H9 (cell line): ENCODE results near the gene RBM33. TPM values are rescaled to one million over a fixed set of nuclear protein-coding genes. Genes with fewer than 3 reads are reported as not detected.

Experiments used
- DNase-seq: peaks from one replicate; pipeline ENCODE4 v3.0.0-alpha.2; 2017
- H2AFZ ChIP-seq: one replicate; pipeline ENCODE4 v1.6.1; 2013; ENCODE audit warnings: mild to moderate bottlenecking, low read length, control low read depth, moderate library complexity
- H2AK5ac ChIP-seq: 2 replicates; pipeline ENCODE4 v1.6.1; 2013; ENCODE audit warnings: low read length, control low read depth, mixed read lengths; ENCODE audit not compliant: insufficient read length
- H2BK120ac ChIP-seq: one replicate; pipeline ENCODE4 v1.6.1; 2013; ENCODE audit warnings: low read depth, mild to moderate bottlenecking, low read length, control low read depth, inconsistent platforms; ENCODE audit not compliant: poor library complexity, severe bottlenecking
- H2BK12ac ChIP-seq: 2 replicates; pipeline ENCODE4 v1.6.1; 2013; ENCODE audit warnings: low read length, control low read depth, mixed read lengths, low read depth; ENCODE audit not compliant: insufficient read length
- H2BK15ac ChIP-seq: 2 replicates; pipeline ENCODE4 v1.6.1; 2013; ENCODE audit warnings: low read depth, low read length, control low read depth
- H2BK20ac ChIP-seq: one replicate; pipeline ENCODE4 v1.6.1; 2013; ENCODE audit warnings: low read depth, mild to moderate bottlenecking, low read length, control low read depth, inconsistent platforms; ENCODE audit not compliant: poor library complexity, severe bottlenecking
- H2BK5ac ChIP-seq: 2 replicates; pipeline ENCODE4 v1.6.1; 2013; ENCODE audit warnings: low read length, control low read depth, mixed read lengths; ENCODE audit not compliant: insufficient read length
- H3K14ac ChIP-seq: 2 replicates; pipeline ENCODE4 v1.6.1; 2013; ENCODE audit warnings: low read length, control low read depth; ENCODE audit not compliant: insufficient read depth
- H3K18ac ChIP-seq: 2 replicates; pipeline ENCODE4 v1.6.1; 2013; ENCODE audit warnings: low read depth, mild to moderate bottlenecking, mixed read lengths, low read length, control low read depth; ENCODE audit not compliant: insufficient read length
- H3K23ac ChIP-seq: 2 replicates; pipeline ENCODE4 v1.6.1; 2013; ENCODE audit warnings: low read length, control low read depth, mixed read lengths, low read depth; ENCODE audit not compliant: insufficient read length
- H3K23me2 ChIP-seq: 2 replicates; pipeline ENCODE4 v1.6.1; 2013; ENCODE audit warnings: low read depth, mild to moderate bottlenecking, mixed read lengths, low read length, control low read depth; ENCODE audit not compliant: insufficient read length, poor library complexity, severe bottlenecking
- H3K27ac ChIP-seq: 2 replicates; pipeline ENCODE4 v1.5.1; 2013; ENCODE audit warnings: low read length, control low read depth, mixed read lengths, low read depth; ENCODE audit not compliant: insufficient read length
- H3K27me3 ChIP-seq: 2 replicates; pipeline ENCODE4 v1.6.1; 2013; ENCODE audit warnings: low read length, control low read depth, inconsistent platforms; ENCODE audit not compliant: insufficient read depth
- H3K4ac ChIP-seq: 2 replicates; pipeline ENCODE4 v1.6.1; 2013; ENCODE audit warnings: low read depth, mild to moderate bottlenecking, control low read depth, inconsistent platforms, low read length, moderate library complexity
- H3K4me1 ChIP-seq: 2 replicates; pipeline ENCODE4 v1.6.1; 2013; ENCODE audit warnings: low read length, control low read depth, inconsistent platforms; ENCODE audit not compliant: insufficient read depth
- H3K4me2 ChIP-seq: 2 replicates; pipeline ENCODE4 v1.6.1; 2013; ENCODE audit warnings: low read length, control low read depth, mixed read lengths; ENCODE audit not compliant: insufficient read length, insufficient read depth
- H3K56ac ChIP-seq: 2 replicates; pipeline ENCODE4 v1.6.1; 2013; ENCODE audit warnings: low read depth, mild to moderate bottlenecking, mixed read lengths, low read length, control low read depth; ENCODE audit not compliant: insufficient read length
- H3K79me1 ChIP-seq: 2 replicates; pipeline ENCODE4 v1.6.1; 2013; ENCODE audit warnings: low read depth, mild to moderate bottlenecking, moderate library complexity, low read length, control low read depth, inconsistent platforms; ENCODE audit not compliant: insufficient read depth, poor library complexity, severe bottlenecking
- H3K79me2 ChIP-seq: 2 replicates; pipeline ENCODE4 v1.6.1; 2013; ENCODE audit warnings: low read length, control low read depth, inconsistent platforms; ENCODE audit not compliant: insufficient read depth
- H3K9ac ChIP-seq: 2 replicates; pipeline ENCODE4 v1.6.1; 2013; ENCODE audit warnings: low read length, control low read depth, mixed read lengths; ENCODE audit not compliant: insufficient read length; ENCODE audit errors: extremely low read depth
- H3K9me3 ChIP-seq: one replicate; pipeline ENCODE4 v1.6.1; 2013; ENCODE audit warnings: low read depth, low read length, inconsistent platforms; ENCODE audit not compliant: control insufficient read depth
- H3T11ph ChIP-seq: one replicate; pipeline ENCODE4 v1.6.1; 2013; ENCODE audit warnings: mild to moderate bottlenecking, low read length, control low read depth, inconsistent platforms
- H4K20me1 ChIP-seq: one replicate; pipeline ENCODE4 v1.6.1; 2013; ENCODE audit not compliant: control insufficient read depth, insufficient read length, insufficient read depth
- H4K5ac ChIP-seq: 2 replicates; pipeline ENCODE4 v1.6.1; 2013; ENCODE audit warnings: low read depth, mild to moderate bottlenecking, mixed read lengths, low read length, control low read depth; ENCODE audit not compliant: insufficient read length
- H4K8ac ChIP-seq: replicated peaks from 2 replicates; pipeline ENCODE4 v1.6.1; 2013; ENCODE audit warnings: low read length, control low read depth, mixed read lengths, low read depth; ENCODE audit not compliant: insufficient read length
- H4K91ac ChIP-seq: 2 replicates; pipeline ENCODE4 v1.6.1; 2013; ENCODE audit warnings: low read depth, mild to moderate bottlenecking, moderate library complexity, mixed read lengths, low read length, control low read depth; ENCODE audit not compliant: insufficient read length
- H3K27ac Mint-ChIP-seq, 3 experiments: 2 replicates in 2 of 3; 3 replicates in 1 of 3; pipeline ENCODE4 v1.8.0; 2020 to 2021; ENCODE audit warnings: mixed read lengths in 3 of 3, mild to moderate bottlenecking in 1 of 3, moderate library complexity in 1 of 3
- H3K27me3 Mint-ChIP-seq: 2 replicates; pipeline ENCODE4 v1.8.0; 2021; ENCODE audit warnings: low read depth, mild to moderate bottlenecking, moderate library complexity, mixed read lengths
- H3K36me3 Mint-ChIP-seq, 3 experiments: 2 replicates in 2 of 3; 3 replicates in 1 of 3; pipeline ENCODE4 v1.8.0; 2020 to 2021; ENCODE audit warnings: low read depth in 3 of 3, mixed read lengths in 3 of 3; ENCODE audit not compliant: insufficient read depth in 1 of 3
- H3K4me1 Mint-ChIP-seq, 2 experiments: 2 replicates each; pipeline ENCODE4 v1.8.0; 2020; ENCODE audit warnings: mixed read lengths in 2 of 2
- H3K4me3 Mint-ChIP-seq, 2 experiments: 2 replicates in 1 of 2; 3 replicates in 1 of 2; pipeline ENCODE4 v1.8.0; 2020 to 2021; ENCODE audit warnings: mild to moderate bottlenecking in 2 of 2, mixed read lengths in 2 of 2, moderate library complexity in 1 of 2
- H3K9me3 Mint-ChIP-seq, 2 experiments: 2 replicates in 1 of 2; 3 replicates in 1 of 2; pipeline ENCODE4 v1.8.0; 2020; ENCODE audit warnings: mild to moderate bottlenecking in 2 of 2, mixed read lengths in 2 of 2, moderate library complexity in 1 of 2
- WGBS: extraction: QIAGEN DNeasy Blood & Tissue Kit; methylation state at CpG from one replicate; pipeline ENCODE4 v1.1.7; 2013; ENCODE audit warnings: missing lambda C conversion rate, low lambda C conversion rate, mixed read lengths; ENCODE audit not compliant: insufficient read length; ENCODE audit errors: extremely low coverage; 5-methylcytosine and 5-hydroxymethylcytosine counted together
- total RNA-seq: library from RNA; stranded (reverse); gene quantifications from 2 replicates; pipeline ENCODE4 v1.2.1, GENCODE V29; 2021
- TF ChIP-seq, protein P1 (sequence below): fragments of 200-600 bp; sonication (generic); conservative IDR thresholded peaks from 3 replicates; pipeline ENCODE4 v1.8.0; 2021; ENCODE audit warnings: antibody characterized with exemption, mild to moderate bottlenecking

Gene RBM33
- total RNA-seq, 1 experiment from 2014 or later, result 71.3 TPM

DNA sequence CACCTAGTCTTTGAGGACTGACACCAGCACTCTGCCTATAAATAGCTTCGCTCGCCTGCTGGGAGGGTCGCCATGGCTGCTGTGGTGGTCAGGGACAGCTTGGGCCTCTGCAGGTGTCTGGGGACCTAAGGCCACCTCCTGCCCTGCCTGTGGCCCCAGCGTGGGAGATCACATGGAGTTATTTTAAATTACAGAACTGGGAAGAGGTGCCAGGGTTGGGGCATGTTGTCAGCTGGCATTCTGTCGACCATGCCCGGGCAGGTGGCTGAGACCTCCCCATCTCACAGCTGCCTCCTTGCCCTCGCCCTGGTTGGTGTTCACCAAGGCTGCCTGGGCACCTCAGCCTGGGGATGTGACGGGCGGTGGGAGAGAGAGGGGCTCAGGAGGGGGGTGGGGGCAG lies 149.7 kb downstream of the RBM33 start:
- H3K18ac ChIP-seq, result no peak overlapping the region
- Mint-ChIP-seq H3K4me3 (no peak overlapping the region), H3K27ac (no peak overlapping the region), H3K4me1 (no peaks in the 10 kb centered on the region), H3K27me3 (peaks cover 48% of the 10 kb centered on the region), H3K9me3 (peaks cover 0 to 7% of the 10 kb centered on the region in 2 experiments; a peak in 3 of 5 replicates), H3K36me3 (peaks cover 0 to 2% (median 0%) of the 10 kb centered on the region in 3 experiments; a peak in 1 of 7 replicates)
- no peak overlapping the region for H3K27ac ChIP-seq
- no peak overlapping the region for H2AK5ac ChIP-seq
- no peak overlapping the region for H4K5ac ChIP-seq
- no peak overlapping the region for H2BK20ac ChIP-seq
- H2BK12ac ChIP-seq, result no peak overlapping the region
- DNase-seq, result no peak
- H3T11ph ChIP-seq, result no peak overlapping the region
- no peak overlapping the region for H2AFZ ChIP-seq
- no peaks in the 10 kb centered on the region for H3K79me1 ChIP-seq
- H3K4ac ChIP-seq, result no peak overlapping the region
- H3K9me3 ChIP-seq, result no peaks in the 10 kb centered on the region
- no peak overlapping the region for H2BK5ac ChIP-seq
- H3K23ac ChIP-seq, result no peak overlapping the region
- H4K8ac ChIP-seq, result no peak overlapping the region
- no peaks in the 10 kb centered on the region for H3K4me1 ChIP-seq
- H3K4me2 ChIP-seq, result no peak overlapping the region
- H3K23me2 ChIP-seq, result peaks cover 3% of the 10 kb centered on the region
- no CpG with 5 or more reads among the region's 9 CpGs for WGBS
- H3K27me3 ChIP-seq, result no peaks in the 10 kb centered on the region; the same call in 1 of the 2 replicates
- no peaks in the 10 kb centered on the region for H3K79me2 ChIP-seq
- H3K9ac ChIP-seq, result no peak overlapping the region
- H3K56ac ChIP-seq, result no peak overlapping the region
- TF ChIP-seq, protein P1, sequence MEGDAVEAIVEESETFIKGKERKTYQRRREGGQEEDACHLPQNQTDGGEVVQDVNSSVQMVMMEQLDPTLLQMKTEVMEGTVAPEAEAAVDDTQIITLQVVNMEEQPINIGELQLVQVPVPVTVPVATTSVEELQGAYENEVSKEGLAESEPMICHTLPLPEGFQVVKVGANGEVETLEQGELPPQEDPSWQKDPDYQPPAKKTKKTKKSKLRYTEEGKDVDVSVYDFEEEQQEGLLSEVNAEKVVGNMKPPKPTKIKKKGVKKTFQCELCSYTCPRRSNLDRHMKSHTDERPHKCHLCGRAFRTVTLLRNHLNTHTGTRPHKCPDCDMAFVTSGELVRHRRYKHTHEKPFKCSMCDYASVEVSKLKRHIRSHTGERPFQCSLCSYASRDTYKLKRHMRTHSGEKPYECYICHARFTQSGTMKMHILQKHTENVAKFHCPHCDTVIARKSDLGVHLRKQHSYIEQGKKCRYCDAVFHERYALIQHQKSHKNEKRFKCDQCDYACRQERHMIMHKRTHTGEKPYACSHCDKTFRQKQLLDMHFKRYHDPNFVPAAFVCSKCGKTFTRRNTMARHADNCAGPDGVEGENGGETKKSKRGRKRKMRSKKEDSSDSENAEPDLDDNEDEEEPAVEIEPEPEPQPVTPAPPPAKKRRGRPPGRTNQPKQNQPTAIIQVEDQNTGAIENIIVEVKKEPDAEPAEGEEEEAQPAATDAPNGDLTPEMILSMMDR, result no peak
- no peak overlapping the region for H2BK15ac ChIP-seq
- no peak overlapping the region for H3K14ac ChIP-seq
- no peak overlapping the region for H2BK120ac ChIP-seq
- no peak overlapping the region for H4K91ac ChIP-seq
- no peaks in the 10 kb centered on the region for H4K20me1 ChIP-seq
